ENCODE results near the gene RBL2. TPM values are rescaled to one million over a fixed set of nuclear protein-coding genes. Genes with fewer than 3 reads are reported as not detected.

RBL2 gene
- total and polyA plus RNA-seq, 2 of the 13 experiments (the other 11 are each of a cell fraction or from before 2014, with no cell fraction given): 41.2 to 60.9 TPM

- TF ChIP-seq SMYD3 (CRISPR knock-in tag; IDR thresholded peaks at IDR 0.05): no peak
- TF ChIP-seq ZNF441 (CRISPR knock-in tag; IDR thresholded peaks at IDR 0.05; ENCODE audit: borderline replicate concordance): no peak
- no peak; the same call in 1 of the 2 replicates for TF ChIP-seq TOPORS (CRISPR knock-in tag; IDR thresholded peaks at IDR 0.05)
- TF ChIP-seq MZF1 (CRISPR knock-in tag; IDR thresholded peaks at IDR 0.05; ENCODE audit: borderline replicate concordance): no peak
- no peak for TF ChIP-seq ZSCAN9 (CRISPR knock-in tag; IDR thresholded peaks at IDR 0.05; ENCODE audit: borderline replicate concordance)
- TF ChIP-seq HHEX (CRISPR knock-in tag; IDR thresholded peaks at IDR 0.05): no peak
- TF ChIP-seq FOXP1 (IDR thresholded peaks at IDR 0.05): no peak
- no peak for TF ChIP-seq FOXP1 (CRISPR knock-in tag; IDR thresholded peaks at IDR 0.05)
- TF ChIP-seq JDP2 (CRISPR knock-in tag; IDR thresholded peaks at IDR 0.05; ENCODE audit: borderline replicate concordance): no peak
- TF ChIP-seq, protein P1, sequence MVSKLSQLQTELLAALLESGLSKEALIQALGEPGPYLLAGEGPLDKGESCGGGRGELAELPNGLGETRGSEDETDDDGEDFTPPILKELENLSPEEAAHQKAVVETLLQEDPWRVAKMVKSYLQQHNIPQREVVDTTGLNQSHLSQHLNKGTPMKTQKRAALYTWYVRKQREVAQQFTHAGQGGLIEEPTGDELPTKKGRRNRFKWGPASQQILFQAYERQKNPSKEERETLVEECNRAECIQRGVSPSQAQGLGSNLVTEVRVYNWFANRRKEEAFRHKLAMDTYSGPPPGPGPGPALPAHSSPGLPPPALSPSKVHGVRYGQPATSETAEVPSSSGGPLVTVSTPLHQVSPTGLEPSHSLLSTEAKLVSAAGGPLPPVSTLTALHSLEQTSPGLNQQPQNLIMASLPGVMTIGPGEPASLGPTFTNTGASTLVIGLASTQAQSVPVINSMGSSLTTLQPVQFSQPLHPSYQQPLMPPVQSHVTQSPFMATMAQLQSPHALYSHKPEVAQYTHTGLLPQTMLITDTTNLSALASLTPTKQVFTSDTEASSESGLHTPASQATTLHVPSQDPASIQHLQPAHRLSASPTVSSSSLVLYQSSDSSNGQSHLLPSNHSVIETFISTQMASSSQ (IDR thresholded peaks at IDR 0.05; ENCODE audit: low read depth): no peak
- TF ChIP-seq, protein P1 (CRISPR knock-in tag; IDR thresholded peaks at IDR 0.05; ENCODE audit: borderline replicate concordance): no peak
- no peak for TF ChIP-seq ZNF703 (CRISPR knock-in tag; IDR thresholded peaks at IDR 0.05; ENCODE audit: borderline replicate concordance)
- peak; percentile 17; the same call in 1 of the 2 replicates for TF ChIP-seq BRF2 (CRISPR knock-in tag; IDR thresholded peaks at IDR 0.05)
- TF ChIP-seq AHDC1 (CRISPR knock-in tag; IDR thresholded peaks at IDR 0.05; ENCODE audit: borderline replicate concordance): no peak
- TF ChIP-seq ZNF766 (CRISPR knock-in tag; IDR thresholded peaks at IDR 0.05; ENCODE audit: borderline replicate concordance): no peak
- TF ChIP-seq, protein P2, sequence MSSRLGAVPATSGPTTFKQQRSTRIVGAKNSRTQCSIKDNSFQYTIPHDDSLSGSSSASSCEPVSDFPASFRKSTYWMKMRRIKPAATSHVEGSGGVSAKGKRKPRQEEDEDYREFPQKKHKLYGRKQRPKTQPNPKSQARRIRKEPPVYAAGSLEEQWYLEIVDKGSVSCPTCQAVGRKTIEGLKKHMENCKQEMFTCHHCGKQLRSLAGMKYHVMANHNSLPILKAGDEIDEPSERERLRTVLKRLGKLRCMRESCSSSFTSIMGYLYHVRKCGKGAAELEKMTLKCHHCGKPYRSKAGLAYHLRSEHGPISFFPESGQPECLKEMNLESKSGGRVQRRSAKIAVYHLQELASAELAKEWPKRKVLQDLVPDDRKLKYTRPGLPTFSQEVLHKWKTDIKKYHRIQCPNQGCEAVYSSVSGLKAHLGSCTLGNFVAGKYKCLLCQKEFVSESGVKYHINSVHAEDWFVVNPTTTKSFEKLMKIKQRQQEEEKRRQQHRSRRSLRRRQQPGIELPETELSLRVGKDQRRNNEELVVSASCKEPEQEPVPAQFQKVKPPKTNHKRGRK (CRISPR knock-in tag; IDR thresholded peaks at IDR 0.05): no peak
- peak; percentile 70 for TF ChIP-seq IRX3 (CRISPR knock-in tag; IDR thresholded peaks at IDR 0.05; ENCODE audit: borderline replicate concordance, low read depth)
Observed at GRCh38 chr16:53502331-53503269, 68.3 kb downstream of the RBL2 start, which contains the start of gene AKTIP (continued).

Measured in HepG2 (cell line).